Right atrium auricular region (tissue), 2 donors: ENCODE data around the gene FAM163B. TPM values are rescaled to one million over a fixed set of nuclear protein-coding genes. Genes with fewer than 3 reads are reported as not detected.

ENCODE experiments used
- DNase-seq: peaks from one replicate; pipeline ENCODE4 v3.0.0-alpha.2; 2019; ENCODE audit warnings: low spot score
- H3K27ac ChIP-seq, 2 donors: fragments of 200-600 bp; sonication (generic); 1 replicate in 1 of 2; 2 replicates in 1 of 2; pipeline ENCODE4 v1.5.1; 2016 to 2019
- H3K27me3 ChIP-seq, 2 donors: fragments of 200-600 bp; sonication (generic); one replicate each; pipeline versions ENCODE4 v1.5.1 to v1.6.0; 2017 to 2019
- H3K36me3 ChIP-seq: fragments of 200-600 bp; sonication (generic); one replicate; pipeline ENCODE4 v1.5.1; 2016
- H3K4me1 ChIP-seq, 2 donors: fragments of 200-600 bp; sonication (generic); one replicate each; pipeline versions ENCODE4 v1.5.1 to v1.6.0; 2017 to 2019
- H3K4me3 ChIP-seq, 2 donors: fragments of 200-600 bp; sonication (generic); 1 replicate in 1 of 2; 2 replicates in 1 of 2; pipeline ENCODE4 v1.5.1; 2017 to 2019; ENCODE audit warnings: mild to moderate bottlenecking in 1 of 2, moderate library complexity in 1 of 2
- H3K9me3 ChIP-seq, 2 donors: fragments of 200-600 bp; sonication (generic); one replicate each; pipeline ENCODE4 v1.5.1; 2019
- CTCF ChIP-seq, 2 donors: fragments of 200-600 bp; sonication (generic); IDR thresholded peaks; one replicate each; pipeline ENCODE4 v1.5.1; 2019; ENCODE audit warnings: antibody characterized with exemption in 2 of 2
- total RNA-seq, 2 donors: library from RNA; depleted of rRNA; stranded (reverse); fragments of >200 nt; gene quantifications; one replicate each; pipeline ENCODE4 v1.1.0, GENCODE V29; 2016

Gene FAM163B
- total RNA-seq, 2 donors from 2014 or later = 1.7 TPM; not detected in 1

- peaks cover 10% of the 10 kb centered on the region for H3K36me3 ChIP-seq
- H3K27ac ChIP-seq = no peak overlapping the region
- no peaks in the 10 kb centered on the region for H3K27me3 ChIP-seq
- no peak for TF ChIP-seq CTCF (IDR thresholded peaks at IDR 0.05)
- H3K4me3 ChIP-seq = no peak overlapping the region
- no peak for DNase-seq
- H3K4me1 ChIP-seq = peaks cover 0 to 31% of the 10 kb centered on the region in 2 donors
- no peaks in the 10 kb centered on the region for H3K9me3 ChIP-seq
Measured at GRCh38 chr9:133569121-133569785, 39.9 kb downstream of the FAM163B start.

- Histone ChIP-seq H3K4me1 (peaks cover 0 to 32% of the 10 kb centered on the region in 2 donors), H3K27me3 (no peaks in the 10 kb centered on the region), H3K36me3 (peaks cover 10% of the 10 kb centered on the region), H3K4me3 (no peak overlapping the region), H3K9me3 (no peaks in the 10 kb centered on the region), H3K27ac (no peak overlapping the region)
- TF ChIP-seq CTCF (IDR thresholded peaks at IDR 0.05) = no peak
- DNase-seq = no peak
Measured at GRCh38 chr9:133568186-133568585, 41.0 kb downstream of the FAM163B start.

GRCh38 chr9:133566817-133567216 lies 42.4 kb downstream of the FAM163B start:
- no peak overlapping the region for H3K27ac ChIP-seq
- H3K4me3 ChIP-seq = no peak overlapping the region
- H3K9me3 ChIP-seq = no peaks in the 10 kb centered on the region
- peaks cover 10% of the 10 kb centered on the region for H3K36me3 ChIP-seq
- TF ChIP-seq CTCF (IDR thresholded peaks at IDR 0.05) = no peak
- no peaks in the 10 kb centered on the region for H3K27me3 ChIP-seq
- peaks cover 0 to 23% of the 10 kb centered on the region in 2 donors for H3K4me1 ChIP-seq
- no peak for DNase-seq

GRCh38 chr9:133566382-133566781 lies 42.8 kb downstream of the FAM163B start:
- Histone ChIP-seq H3K4me1 (peaks cover 0 to 22% of the 10 kb centered on the region in 2 donors), H3K27me3 (no peaks in the 10 kb centered on the region), H3K36me3 (peaks cover 10% of the 10 kb centered on the region), H3K9me3 (no peaks in the 10 kb centered on the region), H3K27ac (no peak overlapping the region), H3K4me3 (no peak overlapping the region)
- no peak for DNase-seq
- TF ChIP-seq CTCF (IDR thresholded peaks at IDR 0.05) = no peak

- Histone ChIP-seq H3K9me3 (no peaks in the 10 kb centered on the region), H3K4me3 (no peak overlapping the region), H3K27me3 (no peaks in the 10 kb centered on the region), H3K36me3 (peaks cover 7% of the 10 kb centered on the region), H3K27ac (peak overlapping the region; percentile 39 to 78), H3K4me1 (peaks cover 0 to 38% of the 10 kb centered on the region in 2 donors)
- TF ChIP-seq CTCF (IDR thresholded peaks at IDR 0.05) = peak in 1 of 2 donors; percentile 66
- no peak for DNase-seq
Measured at GRCh38 chr9:133564451-133565116, 44.6 kb downstream of the FAM163B start.
